Thymus (tissue), 11 donors: ENCODE results near the gene YWHAH. TPM values are rescaled to one million over a fixed set of nuclear protein-coding genes. Genes with fewer than 3 reads are reported as not detected.
"Not testable (repeated sequence)": the region's sequence is repeated elsewhere in the genome, so short reads cannot be mapped to it uniquely, and the experiment has no call there.

Experiments used
- DNase-seq, 9 donors: peaks; one replicate each; pipeline ENCODE4 v3.0.0-alpha.2; 2013; ENCODE audit warnings: low spot score in 9 of 9, low read depth in 6 of 9, missing footprints in 1 of 9
- H3K27ac ChIP-seq, 2 donors: one replicate each; pipeline ENCODE4 v1.5.1; 2013; ENCODE audit warnings: control low read depth in 1 of 2, low read depth in 1 of 2, low read length in 1 of 2, mild to moderate bottlenecking in 1 of 2, moderate library complexity in 1 of 2
- H3K27me3 ChIP-seq, 2 donors: one replicate each; pipeline ENCODE4 v1.5.1; 2013; ENCODE audit warnings: low read length in 1 of 2; ENCODE audit not compliant: control insufficient read depth in 2 of 2, insufficient read depth in 1 of 2
- H3K36me3 ChIP-seq, 2 donors: one replicate each; pipeline ENCODE4 v1.5.1; 2013; ENCODE audit warnings: low read length in 1 of 2, mild to moderate bottlenecking in 1 of 2, moderate library complexity in 1 of 2; ENCODE audit not compliant: control insufficient read depth in 2 of 2, insufficient read depth in 2 of 2
- H3K4me1 ChIP-seq, 2 donors: one replicate each; pipeline ENCODE4 v1.5.1; 2013; ENCODE audit warnings: low read length in 2 of 2; ENCODE audit not compliant: control insufficient read depth in 2 of 2, insufficient read depth in 2 of 2
- H3K4me3 ChIP-seq, 2 donors: one replicate each; pipeline ENCODE4 v1.5.1; 2013; ENCODE audit warnings: low read length in 2 of 2, control low read depth in 1 of 2, mild to moderate bottlenecking in 1 of 2
- H3K9me3 ChIP-seq, 2 donors: one replicate each; pipeline ENCODE4 v1.5.1; 2013; ENCODE audit warnings: low read length in 1 of 2, mild to moderate bottlenecking in 1 of 2; ENCODE audit not compliant: control insufficient read depth in 2 of 2, insufficient read depth in 1 of 2
- WGBS: extraction: QIAGEN DNeasy Blood & Tissue Kit; methylation state at CpG from one replicate; pipeline ENCODE4 v1.1.7; 2013; 5-methylcytosine and 5-hydroxymethylcytosine counted together
- polyA plus RNA-seq: library from polyadenylated mRNA; stranded (reverse); fragments of 200-250 nt; gene quantifications from one replicate; pipeline ENCODE4 v1.2.3, GENCODE V29; 2013
- total RNA-seq: library from RNA; stranded (reverse); fragments of 120-200 nt; gene quantifications from one replicate; pipeline ENCODE4 v1.2.4, GENCODE V29; 2013
- donor health status: healthy.

The YWHAH gene
- total and polyA plus RNA-seq, 2 donors = 98.3 to 115 TPM

DNA sequence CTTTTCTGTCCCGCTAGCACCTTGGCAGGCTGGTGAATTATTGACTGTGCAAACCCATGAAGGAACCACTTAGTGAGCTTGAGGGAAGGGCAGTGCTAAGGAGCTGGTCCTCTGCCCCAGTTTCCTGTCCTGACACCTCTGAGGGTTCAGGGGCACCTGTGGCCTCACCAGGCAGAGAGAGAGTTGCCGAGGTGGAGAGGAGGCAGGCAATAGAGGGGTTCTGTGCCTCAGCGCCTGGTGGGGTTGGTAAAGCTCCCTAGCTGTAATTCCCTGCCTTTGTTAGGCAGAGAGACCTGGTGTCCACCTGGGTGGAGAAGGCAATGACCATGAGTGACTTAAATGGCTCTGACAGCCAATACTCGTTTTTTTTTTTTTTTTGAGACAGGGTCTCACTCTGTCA lies 36.3 kb downstream of the YWHAH start:
- peaks cover 2 to 4% of the 10 kb centered on the region in 2 donors for H3K4me1 ChIP-seq
- no peaks in the 10 kb centered on the region for H3K9me3 ChIP-seq
- H3K4me3 ChIP-seq = no peak overlapping the region
- WGBS = 82% methylated on average over 4 of the region's 4 CpGs
- DNase-seq = no peak
- no peaks in the 10 kb centered on the region for H3K27me3 ChIP-seq
- H3K36me3 ChIP-seq = no peaks in the 10 kb centered on the region
- H3K27ac ChIP-seq = no peak overlapping the region

DNA sequence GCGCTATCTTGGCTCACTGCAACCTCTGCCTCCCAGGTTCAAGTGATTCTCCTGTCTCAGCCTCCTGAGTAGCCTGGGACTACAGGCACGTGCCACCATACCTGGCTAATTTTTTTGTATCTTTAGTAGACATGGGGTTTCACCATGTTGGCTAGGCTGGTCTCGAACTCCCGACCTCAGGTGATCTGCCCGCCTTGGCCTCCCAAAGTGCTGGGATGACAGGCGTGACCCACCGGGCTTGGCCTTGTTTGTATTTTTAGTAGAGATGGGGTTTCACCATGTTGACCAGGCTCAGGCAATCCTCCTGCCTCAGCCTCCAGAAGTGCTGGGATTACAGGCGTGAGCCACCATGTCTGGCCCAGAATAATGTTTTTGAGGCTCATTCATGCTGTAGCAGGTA lies 37.6 kb downstream of the YWHAH start:
- DNase-seq, H3K4me1 ChIP-seq, H3K4me3 ChIP-seq, H3K27ac ChIP-seq, H3K27me3 ChIP-seq, H3K9me3 ChIP-seq, H3K36me3 ChIP-seq: not testable (repeated sequence)
- WGBS = 96% methylated on average over 8 of the region's 8 CpGs

DNA sequence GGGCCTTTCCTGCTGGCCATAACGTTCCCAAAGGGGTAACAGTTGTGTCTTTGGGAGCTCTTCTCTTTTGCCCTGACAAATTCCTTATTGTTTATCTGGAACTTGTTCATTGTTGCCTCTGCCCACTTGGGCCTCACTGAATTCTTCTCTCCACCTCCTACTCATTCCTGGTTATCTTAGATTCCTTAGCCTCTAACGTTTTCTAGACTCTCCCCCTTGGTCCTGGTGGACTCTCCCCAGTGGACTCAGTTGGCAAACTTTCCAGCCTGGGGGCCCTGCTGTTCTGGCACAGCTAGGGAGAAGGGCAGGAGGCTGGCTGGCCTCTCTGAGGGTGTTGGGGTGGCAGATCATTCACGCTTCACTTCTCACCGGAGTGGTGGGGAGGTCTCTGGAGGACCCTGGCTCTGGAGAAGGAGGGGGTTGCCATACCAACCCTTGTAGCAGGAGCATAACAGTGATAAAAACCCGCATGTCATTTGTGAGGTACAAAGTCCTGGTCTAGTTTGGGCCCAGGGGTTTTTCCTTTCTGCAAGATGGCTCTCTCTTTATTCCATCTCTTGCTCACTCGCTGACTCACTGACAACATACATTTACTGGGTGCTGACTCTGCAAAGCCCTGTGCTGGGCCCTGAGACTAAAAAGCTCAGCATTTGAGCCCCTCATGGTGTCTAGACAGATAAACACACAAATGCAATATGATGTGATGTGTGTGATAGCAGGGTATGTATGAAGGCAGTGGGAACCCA lies 39.7 kb downstream of the YWHAH start:
- Histone ChIP-seq H3K4me1 (no peaks in the 10 kb centered on the region), H3K27me3 (no peaks in the 10 kb centered on the region), H3K36me3 (no peaks in the 10 kb centered on the region), H3K9me3 (no peaks in the 10 kb centered on the region), H3K27ac (no peak overlapping the region), H3K4me3 (no peak overlapping the region)
- WGBS = 88% methylated on average over 6 of the region's 6 CpGs
- DNase-seq = no peak

DNA sequence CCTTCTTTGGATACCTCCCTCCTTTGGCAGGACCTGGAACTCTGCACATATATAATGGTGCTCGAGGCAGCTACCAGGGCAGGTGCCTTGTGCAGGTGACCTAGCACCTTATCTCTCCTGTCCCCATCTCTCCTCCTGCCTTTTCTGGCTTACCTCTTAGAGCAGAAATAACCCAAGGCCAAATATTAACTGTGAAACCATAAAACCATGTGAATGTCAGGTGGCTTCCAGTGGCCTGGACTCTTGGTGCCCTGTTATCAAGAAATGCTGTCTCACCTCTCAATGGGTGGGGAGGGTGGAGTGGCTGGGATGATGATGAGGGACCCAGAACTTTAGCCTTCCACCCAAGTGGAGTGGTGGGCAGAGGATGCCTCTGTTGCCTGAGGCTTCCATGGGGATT lies 42.9 kb downstream of the YWHAH start:
- no peak overlapping the region for H3K4me3 ChIP-seq
- H3K9me3 ChIP-seq = no peaks in the 10 kb centered on the region
- H3K27me3 ChIP-seq = peaks cover 0 to 2% of the 10 kb centered on the region in 2 donors
- no peaks in the 10 kb centered on the region for H3K4me1 ChIP-seq
- 93% methylated on average over 1 of the region's 1 CpG for WGBS
- H3K36me3 ChIP-seq = no peaks in the 10 kb centered on the region
- no peak for DNase-seq
- H3K27ac ChIP-seq = no peak overlapping the region

DNA sequence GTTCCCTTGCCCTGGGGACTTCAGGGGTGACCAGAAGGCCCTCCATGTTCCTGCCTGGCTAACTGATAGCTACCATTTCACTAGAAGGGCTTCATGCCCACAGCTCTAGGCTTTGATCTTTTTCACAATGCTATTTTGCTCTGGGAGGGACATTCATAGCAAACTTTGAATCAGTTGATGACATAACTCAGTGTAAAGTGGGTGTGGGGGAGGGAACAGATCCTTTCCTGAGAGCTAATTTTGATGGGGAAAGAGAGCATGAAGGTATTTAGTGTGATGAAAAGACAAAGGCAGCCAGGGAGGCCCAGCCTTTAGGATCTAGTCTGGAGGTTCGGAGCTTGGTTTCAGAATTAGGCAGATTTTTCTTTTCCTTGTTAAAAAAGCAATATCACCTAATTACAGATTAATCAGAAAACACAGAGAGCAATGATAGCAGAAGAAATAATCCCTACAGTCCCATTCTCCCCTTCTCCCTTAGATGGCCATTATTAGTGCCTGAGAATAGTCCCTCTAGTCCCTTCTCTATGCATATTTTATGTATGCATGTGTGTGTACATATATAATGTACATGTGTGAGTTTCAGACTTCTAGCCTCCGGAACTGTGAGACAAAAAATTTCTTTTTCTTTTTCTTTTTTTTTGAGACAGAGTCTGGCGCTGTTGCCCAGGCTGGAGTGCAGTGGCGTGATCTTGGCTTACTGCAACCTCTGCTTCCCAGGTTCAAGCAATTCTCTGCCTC lies 46.9 kb downstream of the YWHAH start:
- H3K4me1 ChIP-seq = no peaks in the 10 kb centered on the region
- no peaks in the 10 kb centered on the region for H3K36me3 ChIP-seq
- H3K9me3 ChIP-seq = no peaks in the 10 kb centered on the region
- 96% methylated on average over 4 of the region's 4 CpGs for WGBS
- DNase-seq = no peak
- H3K27ac ChIP-seq = no peak overlapping the region
- peaks cover 0 to 2% of the 10 kb centered on the region in 2 donors for H3K27me3 ChIP-seq
- no peak overlapping the region for H3K4me3 ChIP-seq

DNA sequence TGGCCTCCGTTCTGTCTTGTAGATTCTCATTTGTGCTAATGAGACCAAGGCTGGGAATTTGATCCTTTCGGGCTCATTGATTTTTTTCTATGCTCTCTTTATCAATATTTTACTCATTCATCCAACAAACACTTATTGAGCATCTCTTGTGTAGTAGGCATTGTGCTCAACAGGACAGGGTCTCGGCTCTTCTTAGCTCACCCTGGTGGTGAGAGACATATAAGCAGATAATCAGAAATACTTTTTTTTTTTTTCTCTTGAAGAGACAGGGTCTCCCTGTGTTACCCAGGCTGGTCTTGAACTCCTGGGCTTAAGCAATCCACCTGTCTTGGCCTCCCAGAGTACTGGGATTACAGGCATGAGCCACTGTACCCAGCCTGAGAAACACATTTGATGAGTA lies 50.7 kb downstream of the YWHAH start:
- Histone ChIP-seq H3K9me3 (no peaks in the 10 kb centered on the region), H3K27ac (no peak overlapping the region), H3K4me1 (peaks cover 0 to 4% of the 10 kb centered on the region in 2 donors), H3K4me3 (no peak overlapping the region), H3K36me3 (no peaks in the 10 kb centered on the region), H3K27me3 (peaks cover 0 to 2% of the 10 kb centered on the region in 2 donors)
- WGBS = 94% methylated on average over 3 of the region's 3 CpGs
- no peak for DNase-seq

DNA sequence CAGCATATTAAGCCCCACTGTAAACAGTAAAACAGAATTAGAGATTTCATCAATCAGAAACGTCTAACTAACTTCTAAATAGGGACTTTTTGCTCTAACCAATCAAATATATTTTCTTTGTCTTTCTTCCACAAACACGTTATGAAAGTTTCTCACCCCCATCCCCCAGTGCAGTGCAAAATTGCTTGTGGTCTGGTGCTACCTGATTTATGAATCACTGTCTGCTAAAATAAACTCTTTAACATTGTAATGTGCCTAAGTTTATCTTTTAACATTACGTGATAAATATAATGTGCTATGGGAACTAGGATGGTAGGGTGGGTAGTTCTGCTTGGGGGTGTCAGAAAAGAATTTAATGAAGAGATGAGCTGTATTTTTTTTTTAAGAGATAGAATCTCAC lies 51.5 kb downstream of the YWHAH start:
- H3K9me3 ChIP-seq = no peaks in the 10 kb centered on the region
- no peak for DNase-seq
- no peaks in the 10 kb centered on the region for H3K27me3 ChIP-seq
- WGBS = 64% methylated on average over 3 of the region's 3 CpGs
- H3K4me3 ChIP-seq = no peak overlapping the region
- H3K36me3 ChIP-seq = no peaks in the 10 kb centered on the region
- peaks cover 5 to 8% of the 10 kb centered on the region in 2 donors for H3K4me1 ChIP-seq
- H3K27ac ChIP-seq = no peak overlapping the region

DNA sequence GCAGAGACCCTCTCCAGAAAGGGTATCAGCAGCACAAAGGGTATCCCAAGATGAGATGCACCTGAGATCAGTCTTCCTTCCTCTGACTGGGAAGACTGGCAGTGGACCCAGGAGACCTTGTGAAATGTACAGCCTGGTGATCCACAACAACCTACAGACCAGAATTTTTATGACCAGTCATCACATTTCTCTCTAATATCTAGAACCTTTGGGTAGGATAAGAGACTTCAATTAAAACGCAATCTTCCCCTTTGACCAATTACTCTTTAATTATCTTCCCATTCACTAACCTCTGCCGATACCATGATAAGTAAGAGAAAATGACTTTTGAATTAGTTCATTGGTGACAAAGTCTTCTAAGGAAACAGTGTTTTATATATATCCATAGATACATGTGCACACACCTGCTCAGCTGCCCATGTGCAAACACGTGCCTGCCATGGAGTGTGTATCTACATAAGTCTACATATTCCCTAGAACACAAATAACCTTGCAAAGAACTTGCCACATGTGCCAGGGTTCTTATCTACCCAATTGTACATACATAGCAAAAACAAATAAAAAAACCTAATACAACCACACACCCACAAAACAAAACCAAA lies 54.5 kb downstream of the YWHAH start:
- no peak overlapping the region for H3K4me3 ChIP-seq
- H3K9me3 ChIP-seq = no peaks in the 10 kb centered on the region
- 83% methylated on average over 3 of the region's 3 CpGs for WGBS

DNA sequence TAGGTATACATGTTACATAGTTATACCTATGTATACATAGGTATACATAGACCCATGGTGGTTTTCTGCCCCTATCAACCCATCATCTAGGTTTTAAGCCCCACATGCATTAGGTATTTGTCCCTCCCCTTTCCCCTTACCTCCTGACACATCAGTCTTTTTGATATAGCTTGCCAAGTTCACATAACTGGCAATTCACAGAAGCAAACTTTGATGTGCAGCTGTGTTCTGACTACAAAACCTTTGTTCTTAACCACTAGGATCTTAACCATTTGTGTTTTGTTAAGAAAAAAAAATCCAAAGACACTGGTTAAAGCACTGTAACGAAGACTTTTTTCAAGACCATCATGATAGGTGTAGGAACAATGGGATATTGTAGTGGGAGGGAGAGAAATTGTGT lies 55.8 kb downstream of the YWHAH start:
- no peaks in the 10 kb centered on the region for H3K9me3 ChIP-seq
- H3K27me3 ChIP-seq = no peaks in the 10 kb centered on the region
- H3K27ac ChIP-seq = peak overlapping the region in 1 of 2 donors; percentile 28
- peaks cover 5 to 11% of the 10 kb centered on the region in 2 donors for H3K4me1 ChIP-seq
- H3K36me3 ChIP-seq = no peaks in the 10 kb centered on the region
- peak; percentile 36 to 90 (median 71) for DNase-seq
- no peak overlapping the region for H3K4me3 ChIP-seq
- WGBS = 6% methylated on average over 1 of the region's 1 CpG

More for the DNA sequence above, 54.5 kb downstream of the YWHAH start:
- Histone ChIP-seq H3K36me3 (no peaks in the 10 kb centered on the region), H3K27me3 (no peaks in the 10 kb centered on the region), H3K4me1 (peaks cover 5 to 11% of the 10 kb centered on the region in 2 donors), H3K27ac (no peak overlapping the region)
- DNase-seq = peak in 1 of 9 donors; percentile 10
